Measurements from ENCODE around the gene PHKA2.
"Not testable (repeated sequence)": the region's sequence is repeated elsewhere in the genome, so short reads cannot be mapped to it uniquely, and the experiment has no call there.

Gene PHKA2

DNA sequence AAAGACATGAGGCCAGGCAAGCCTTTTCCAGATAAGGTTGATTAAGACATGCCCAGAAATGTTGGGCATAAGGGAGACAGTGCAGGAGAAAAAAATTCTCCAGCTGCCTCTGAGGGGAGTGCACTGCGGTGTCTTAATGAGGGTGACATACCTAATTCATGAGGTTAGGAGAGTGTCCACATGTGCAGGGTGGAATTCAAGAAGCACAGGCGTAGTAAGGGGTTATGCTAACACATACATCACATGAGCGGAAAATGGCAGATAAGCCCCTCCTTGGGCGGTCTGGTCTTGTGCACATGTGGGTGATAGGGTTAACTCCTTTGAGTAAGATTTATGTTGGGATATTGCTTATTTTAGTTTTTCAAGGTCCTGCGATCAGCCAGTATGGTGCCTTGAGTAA, 122.4 kb downstream of the PHKA2 start:
- Histone ChIP-seq H3K4me3 (ENCODE audit: low read depth, low read length) (no peak overlapping the region), H3K36me3 (replicated peaks) (no peaks in the 10 kb centered on the region), H3K27me3 (replicated peaks) (no peaks in the 10 kb centered on the region), H3K27ac (no peak overlapping the region)
- TF ChIP-seq, protein P1, sequence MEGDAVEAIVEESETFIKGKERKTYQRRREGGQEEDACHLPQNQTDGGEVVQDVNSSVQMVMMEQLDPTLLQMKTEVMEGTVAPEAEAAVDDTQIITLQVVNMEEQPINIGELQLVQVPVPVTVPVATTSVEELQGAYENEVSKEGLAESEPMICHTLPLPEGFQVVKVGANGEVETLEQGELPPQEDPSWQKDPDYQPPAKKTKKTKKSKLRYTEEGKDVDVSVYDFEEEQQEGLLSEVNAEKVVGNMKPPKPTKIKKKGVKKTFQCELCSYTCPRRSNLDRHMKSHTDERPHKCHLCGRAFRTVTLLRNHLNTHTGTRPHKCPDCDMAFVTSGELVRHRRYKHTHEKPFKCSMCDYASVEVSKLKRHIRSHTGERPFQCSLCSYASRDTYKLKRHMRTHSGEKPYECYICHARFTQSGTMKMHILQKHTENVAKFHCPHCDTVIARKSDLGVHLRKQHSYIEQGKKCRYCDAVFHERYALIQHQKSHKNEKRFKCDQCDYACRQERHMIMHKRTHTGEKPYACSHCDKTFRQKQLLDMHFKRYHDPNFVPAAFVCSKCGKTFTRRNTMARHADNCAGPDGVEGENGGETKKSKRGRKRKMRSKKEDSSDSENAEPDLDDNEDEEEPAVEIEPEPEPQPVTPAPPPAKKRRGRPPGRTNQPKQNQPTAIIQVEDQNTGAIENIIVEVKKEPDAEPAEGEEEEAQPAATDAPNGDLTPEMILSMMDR (IDR thresholded peaks at IDR 0.05; ENCODE audit: low read depth, low read length, missing control alignments): no peak
- in situ Hi-C loops (cut with HindIII; ENCODE audit: low pct_ligation_motif_present, low sequenced_read_pairs): no loop called here
- DNase-seq: no peak

- TF ChIP-seq, protein P1 (IDR thresholded peaks at IDR 0.05; ENCODE audit: low read depth, low read length, missing control alignments): no peak
- peak overlapping the region; percentile 63 for H3K27ac ChIP-seq
- H3K27me3 ChIP-seq (replicated peaks): no peaks in the 10 kb centered on the region
- DNase-seq: no peak
- H3K36me3 ChIP-seq (replicated peaks): no peaks in the 10 kb centered on the region
- in situ Hi-C loops (cut with HindIII; ENCODE audit: low pct_ligation_motif_present, low sequenced_read_pairs): no loop called here
- no peak overlapping the region for H3K4me3 ChIP-seq (ENCODE audit: low read depth, low read length)
Observed at GRCh38 chrX:18856645-18856997, 127.3 kb downstream of the PHKA2 start.

GRCh38 chrX:18855919-18856644, 127.8 kb downstream of the PHKA2 start:
- in situ Hi-C loops (cut with HindIII; ENCODE audit: low pct_ligation_motif_present, low sequenced_read_pairs): no loop called here
- DNase-seq: peak; percentile 43

GRCh38 chrX:18847901-18848300, 136.0 kb downstream of the PHKA2 start:
- in situ Hi-C loops (cut with HindIII; ENCODE audit: low pct_ligation_motif_present, low sequenced_read_pairs); H3K36me3 ChIP-seq (replicated peaks); H3K27me3 ChIP-seq (replicated peaks); DNase-seq; H3K27ac ChIP-seq; H3K4me3 ChIP-seq (ENCODE audit: low read depth, low read length): not testable (repeated sequence)

More at GRCh38 chrX:18855919-18856644, 127.8 kb downstream of the PHKA2 start:
- Histone ChIP-seq H3K27ac (peak overlapping the region; percentile 63), H3K27me3 (replicated peaks) (no peaks in the 10 kb centered on the region), H3K36me3 (replicated peaks) (no peaks in the 10 kb centered on the region), H3K4me3 (ENCODE audit: low read depth, low read length) (no peak overlapping the region)
- TF ChIP-seq, protein P1 (IDR thresholded peaks at IDR 0.05; ENCODE audit: low read depth, low read length, missing control alignments): no peak
